Large intestine (tissue), 3 donors: ENCODE measurements around the gene FOXK1. TPM values are rescaled to one million over a fixed set of nuclear protein-coding genes. Genes with fewer than 3 reads are reported as not detected.
"Not testable (repeated sequence)": the region's sequence is repeated elsewhere in the genome, so short reads cannot be mapped to it uniquely, and the experiment has no call there.

Experiments used
- DNase-seq, 2 donors: peaks; one replicate each; pipeline versions ENCODE4 v3.0.0 to v3.0.0-alpha.2; 2013
- H3K27ac ChIP-seq: one replicate; pipeline ENCODE4 v1.5.1; 2013; ENCODE audit warnings: low read length
- H3K27me3 ChIP-seq: 2 replicates; pipeline ENCODE4 v1.6.1; 2013; ENCODE audit warnings: low read length; ENCODE audit not compliant: control insufficient read depth, insufficient read depth
- H3K36me3 ChIP-seq: 2 replicates; pipeline ENCODE4 v1.6.1; 2013; ENCODE audit warnings: low read length; ENCODE audit not compliant: control insufficient read depth, insufficient read depth
- H3K4me1 ChIP-seq: one replicate; pipeline ENCODE4 v1.6.1; 2013; ENCODE audit warnings: low read length; ENCODE audit not compliant: control insufficient read depth, insufficient read depth
- H3K4me3 ChIP-seq: one replicate; pipeline ENCODE4 v1.5.1; 2013; ENCODE audit warnings: low read length
- H3K9me3 ChIP-seq: one replicate; pipeline ENCODE4 v1.6.1; 2013; ENCODE audit warnings: mild to moderate bottlenecking, low read depth, low read length, moderate library complexity; ENCODE audit not compliant: control insufficient read depth
- WGBS: methylation state at CpG from one replicate; pipeline ENCODE4 v1.1.5; 2013; ENCODE audit warnings: low lambda C conversion rate; ENCODE audit not compliant: insufficient coverage; 5-methylcytosine and 5-hydroxymethylcytosine counted together
- polyA plus RNA-seq: library from polyadenylated mRNA; unstranded; fragments of 120-200 nt; gene quantifications from one replicate; pipeline ENCODE4 v1.2.1, GENCODE V29; 2013

FOXK1 gene
- polyA plus RNA-seq, 1 donor: 11.6 TPM

DNA sequence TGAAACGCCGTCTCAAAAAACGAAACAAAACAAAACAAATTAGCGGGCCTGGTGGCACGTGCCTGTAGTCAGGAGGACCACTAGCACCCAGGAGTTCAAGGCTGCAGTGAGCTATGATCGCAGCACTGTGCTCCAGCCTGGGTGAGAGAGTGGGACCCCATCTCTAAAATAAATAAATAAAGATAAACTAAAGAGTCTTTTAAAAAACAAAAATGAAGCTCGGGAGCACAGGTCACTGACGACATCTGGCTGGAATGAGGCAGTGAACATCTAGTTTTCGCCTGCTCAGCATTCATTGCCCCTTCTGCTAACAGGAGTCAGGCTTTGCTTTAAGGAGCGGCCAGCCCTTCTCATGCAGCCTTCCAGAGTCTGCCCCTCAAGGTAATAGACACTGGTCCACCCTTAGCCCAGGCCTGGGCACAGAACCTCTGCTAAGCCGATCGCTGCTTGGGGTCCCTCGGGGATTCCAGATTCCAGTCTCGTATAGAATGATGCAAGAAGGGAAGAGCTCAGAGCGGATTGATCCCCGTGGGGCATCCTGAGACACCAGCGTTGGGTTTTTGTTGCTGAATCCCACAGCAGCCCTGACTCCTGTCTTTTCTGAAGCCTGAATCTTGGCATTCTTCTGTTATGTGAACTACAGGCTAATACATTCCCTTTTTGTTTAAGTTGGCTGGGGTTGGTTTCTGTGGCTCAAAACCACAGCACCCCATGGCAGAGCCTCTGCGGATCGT, 14.2 kb upstream of the FOXK1 start:
- Histone ChIP-seq H3K4me3 (no peak overlapping the region), H3K4me1 (no peaks in the 10 kb centered on the region), H3K36me3 (no peaks in the 10 kb centered on the region), H3K9me3 (no peaks in the 10 kb centered on the region), H3K27me3 (no peaks in the 10 kb centered on the region), H3K27ac (no peak overlapping the region)
- no peak for DNase-seq
- 40% methylated on average over 2 of the region's 19 CpGs for WGBS

- no peak overlapping the region for H3K4me3 ChIP-seq
- no peak for DNase-seq
- no peaks in the 10 kb centered on the region for H3K9me3 ChIP-seq
- no peaks in the 10 kb centered on the region for H3K4me1 ChIP-seq
- WGBS: no CpG with 5 or more reads among the region's 3 CpGs
- no peak overlapping the region for H3K27ac ChIP-seq
- no peaks in the 10 kb centered on the region for H3K27me3 ChIP-seq
- no peaks in the 10 kb centered on the region for H3K36me3 ChIP-seq
Observed at GRCh38 chr7:4668510-4668847, 13.6 kb upstream of the FOXK1 start.

- H3K27ac ChIP-seq: no peak overlapping the region
- no peak for DNase-seq
- H3K9me3 ChIP-seq: peaks cover 11% of the 10 kb centered on the region
- H3K27me3 ChIP-seq: no peaks in the 10 kb centered on the region
- H3K4me3 ChIP-seq: no peak overlapping the region
- H3K4me1 ChIP-seq: peaks cover 3% of the 10 kb centered on the region
- no CpG with 5 or more reads among the region's 4 CpGs for WGBS
- H3K36me3 ChIP-seq: no peaks in the 10 kb centered on the region
Observed at GRCh38 chr7:4670791-4671190, 11.3 kb upstream of the FOXK1 start.

DNA sequence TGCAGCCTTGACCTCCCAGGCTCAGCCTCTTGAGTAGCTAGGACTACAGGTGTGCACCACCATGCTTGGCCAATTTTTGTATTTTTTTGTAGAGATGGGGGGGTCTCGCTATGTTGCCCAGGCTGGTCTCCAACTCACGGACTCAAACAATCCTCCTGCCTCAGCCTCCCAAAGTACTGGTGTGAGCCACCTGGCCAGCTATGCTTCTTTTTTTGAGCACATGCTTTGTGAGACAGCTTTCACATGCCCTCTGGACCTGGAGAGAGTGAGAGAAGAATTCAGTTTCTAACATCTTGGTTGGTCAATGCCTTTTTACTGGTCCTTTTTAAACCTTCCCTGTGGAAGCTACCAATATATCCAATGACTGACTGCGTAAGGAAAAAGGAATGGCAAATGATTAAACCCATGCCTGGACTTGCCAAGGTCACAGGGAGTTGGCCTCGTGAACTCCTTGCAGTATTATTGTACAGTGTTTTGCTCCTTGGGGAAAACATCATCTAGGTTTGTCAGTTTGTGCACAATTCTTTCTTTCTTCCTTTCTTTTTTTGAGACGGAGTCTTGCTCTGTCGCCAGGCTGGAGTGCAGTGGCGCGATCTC, 6.2 kb upstream of the FOXK1 start:
- WGBS: no CpG with 5 or more reads among the region's 8 CpGs
- Histone ChIP-seq H3K4me1 (peaks cover 3% of the 10 kb centered on the region), H3K36me3 (no peaks in the 10 kb centered on the region), H3K27ac (peak overlapping the region; percentile 20), H3K27me3 (no peaks in the 10 kb centered on the region), H3K9me3 (peaks cover 11% of the 10 kb centered on the region), H3K4me3 (no peak overlapping the region)
- peak in 1 of 2 donors; percentile 60 for DNase-seq

DNA sequence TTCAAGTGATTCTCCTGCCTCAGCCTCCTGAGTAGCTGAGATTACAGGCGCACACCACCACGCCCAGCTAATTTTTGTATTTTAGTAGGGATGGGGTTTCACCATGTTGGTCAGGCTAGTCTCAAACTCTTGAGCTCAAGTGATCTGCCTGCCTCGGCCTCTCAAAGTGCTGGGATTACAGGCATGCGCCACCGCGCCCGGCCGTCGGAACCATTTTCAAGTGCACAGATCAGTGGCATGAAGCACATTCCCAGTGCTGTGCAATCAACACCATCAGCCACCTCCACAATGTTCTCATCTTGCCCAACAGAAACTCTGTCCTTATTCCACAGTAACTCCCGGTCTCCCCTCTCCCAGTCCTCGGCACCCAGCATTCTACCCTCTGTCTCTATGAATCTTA, 4.6 kb upstream of the FOXK1 start:
- H3K27ac ChIP-seq: not testable (repeated sequence)

DNA sequence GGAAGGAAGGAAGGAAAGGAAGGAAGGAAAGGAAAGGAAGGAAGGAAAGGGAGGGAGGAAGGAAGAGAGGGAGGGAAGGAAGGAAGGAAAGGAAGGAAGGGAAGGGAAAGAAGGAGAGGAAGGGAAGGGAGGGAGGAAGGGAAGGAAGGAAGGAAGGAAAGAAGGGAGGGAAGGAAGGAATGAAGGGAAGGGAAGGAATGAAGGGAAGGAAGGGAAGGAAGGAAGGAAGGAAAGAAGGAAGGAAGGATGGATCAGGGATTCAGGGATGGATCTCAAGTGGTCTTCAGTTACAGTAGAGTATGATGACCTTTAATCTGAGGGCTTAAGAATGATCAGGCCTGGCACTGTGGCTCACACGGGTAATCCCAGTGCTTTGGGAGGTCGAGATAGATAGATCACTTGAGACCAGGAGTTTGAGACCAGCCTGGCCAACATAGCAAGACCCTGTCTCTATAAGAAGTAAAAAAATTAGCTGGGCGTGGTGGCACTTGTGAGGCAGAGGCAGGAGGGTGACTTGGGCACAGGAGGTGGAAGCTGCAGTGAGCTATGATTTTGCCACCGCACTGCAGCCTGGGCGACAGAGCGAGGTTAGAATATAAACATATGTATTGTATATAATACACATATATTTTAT, 760 bp upstream of the FOXK1 start:
- Histone ChIP-seq H3K4me1 (peaks cover 9% of the 10 kb centered on the region), H3K27me3 (no peaks in the 10 kb centered on the region), H3K36me3 (peaks cover 4% of the 10 kb centered on the region), H3K4me3 (peak overlapping the region; percentile 41), H3K9me3 (no peaks in the 10 kb centered on the region), H3K27ac (peak overlapping the region; percentile 53)
- no peak for DNase-seq
- no CpG with 5 or more reads among the region's 6 CpGs for whole genome bisulfite sequencing

More for the DNA sequence above, 4.6 kb upstream of the FOXK1 start:
- peaks cover 11% of the 10 kb centered on the region for H3K9me3 ChIP-seq
- DNase-seq, H3K4me3 ChIP-seq, H3K27me3 ChIP-seq, H3K36me3 ChIP-seq, H3K4me1 ChIP-seq: not testable (repeated sequence)
- 100% methylated on average over 2 of the region's 11 CpGs for WGBS

- H3K36me3 ChIP-seq: peaks cover 5% of the 10 kb centered on the region
- H3K27me3 ChIP-seq: no peaks in the 10 kb centered on the region
- DNase-seq: peak; percentile 41 to 62
- WGBS: no CpG with 5 or more reads among the region's 47 CpGs
- peaks cover 9% of the 10 kb centered on the region for H3K4me1 ChIP-seq
- H3K27ac ChIP-seq: peak overlapping the region; percentile 72
- no peaks in the 10 kb centered on the region for H3K9me3 ChIP-seq
- peak overlapping the region; percentile 94 for H3K4me3 ChIP-seq
Observed at GRCh38 chr7:4682621-4683042, 537 bp downstream of the FOXK1 start.

- no peaks in the 10 kb centered on the region for H3K9me3 ChIP-seq
- H3K4me1 ChIP-seq: peaks cover 9% of the 10 kb centered on the region
- peak overlapping the region; percentile 94 for H3K4me3 ChIP-seq
- peak overlapping the region; percentile 72 for H3K27ac ChIP-seq
- no peaks in the 10 kb centered on the region for H3K27me3 ChIP-seq
- WGBS: no CpG with 5 or more reads among the region's 23 CpGs
- DNase-seq: no peak
- H3K36me3 ChIP-seq: peaks cover 5% of the 10 kb centered on the region
Observed at GRCh38 chr7:4683043-4683883, 1.2 kb downstream of the FOXK1 start.

DNA sequence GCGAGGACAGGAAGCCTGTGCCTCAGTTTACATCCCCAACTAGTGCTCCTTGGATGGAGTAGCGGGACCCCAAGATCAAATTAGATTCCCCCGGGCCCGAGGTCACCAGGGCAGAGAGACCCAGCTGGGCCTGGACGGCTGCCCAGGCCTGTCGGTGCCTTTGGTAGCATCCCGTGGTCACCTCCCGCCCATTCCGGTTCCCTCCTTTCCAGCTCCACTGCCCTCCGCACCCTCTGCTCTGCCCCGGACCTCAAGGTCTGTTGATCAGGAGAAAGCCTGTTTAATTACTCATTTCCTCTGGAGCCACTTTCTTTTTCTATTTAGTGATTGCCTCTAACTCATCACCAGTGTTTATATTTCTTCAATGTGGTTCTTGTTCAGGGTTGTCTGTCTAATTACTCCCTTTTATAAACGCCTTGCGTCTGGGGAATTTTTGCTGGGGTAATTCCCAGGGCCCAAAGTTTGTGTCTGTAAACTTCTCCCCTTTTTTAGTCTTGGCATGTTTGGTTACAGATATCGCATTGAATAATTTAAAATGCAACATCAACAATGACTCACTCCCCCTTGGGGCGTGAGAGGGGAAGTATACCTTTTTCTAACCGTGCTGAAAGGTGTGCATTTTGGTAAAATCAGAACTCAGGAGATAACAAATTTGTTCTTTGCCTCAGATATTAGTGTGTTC, 1.9 kb downstream of the FOXK1 start:
- peak overlapping the region; percentile 94 for H3K4me3 ChIP-seq
- WGBS: 0% methylated on average over 2 of the region's 16 CpGs
- H3K36me3 ChIP-seq: peaks cover 5% of the 10 kb centered on the region
- H3K27ac ChIP-seq: peak overlapping the region; percentile 72
- no peaks in the 10 kb centered on the region for H3K9me3 ChIP-seq
- peaks cover 9% of the 10 kb centered on the region for H3K4me1 ChIP-seq
- no peaks in the 10 kb centered on the region for H3K27me3 ChIP-seq
- peak; percentile 47 to 75 for DNase-seq

- Histone ChIP-seq H3K4me1 (peaks cover 9% of the 10 kb centered on the region), H3K36me3 (peaks cover 9% of the 10 kb centered on the region), H3K4me3 (no peak overlapping the region)
Observed at GRCh38 chr7:4684846-4685245, 2.8 kb downstream of the FOXK1 start.

More at GRCh38 chr7:4684846-4685245, 2.8 kb downstream of the FOXK1 start:
- no peak for DNase-seq
- peak overlapping the region; percentile 72 for H3K27ac ChIP-seq
- H3K27me3 ChIP-seq: no peaks in the 10 kb centered on the region
- WGBS: no CpG with 5 or more reads among the region's 9 CpGs
- H3K9me3 ChIP-seq: no peaks in the 10 kb centered on the region
